PC-9 (cell line): Measurements from ENCODE around the gene ITSN2. TPM values are rescaled to one million over a fixed set of nuclear protein-coding genes. Genes with fewer than 3 reads are reported as not detected.
"Not testable (repeated sequence)": the region's sequence is repeated elsewhere in the genome, so short reads cannot be mapped to it uniquely, and the experiment has no call there.

Source experiments
- BruUV-seq: library from RNA; stranded (reverse); fragments of 400-500 nt; replicated peaks from 2 replicates; lab custom pipeline; 2021; lab: Mats Ljungman, UMichigan
- CTCF ChIA-PET: fragments of 300-600 bp; sonication (Branson Sonifier 250); formaldehyde crosslinking; loops from one replicate; lab custom pipeline; 2022; ENCODE audit warnings: antibody characterized with exemption; lab: Charles Lee
- POLR2A ChIA-PET: fragments of 300-600 bp; sonication (Branson Sonifier 250); formaldehyde crosslinking; loops from one replicate; lab custom pipeline; 2022; ENCODE audit warnings: antibody characterized with exemption; ENCODE audit not compliant: unreplicated experiment; lab: Charles Lee
- DNase-seq, 2 experiments: peaks; one replicate each; pipeline versions ENCODE4 v3.0.0 to v3.0.0-alpha.2; 2015 to 2022; ENCODE audit warnings: mixed read lengths in 1 of 2
- H2AFZ ChIP-seq: fragments of 200-600 bp; sonication (generic); 2 replicates; pipeline ENCODE4 v1.8.1; 2017; ENCODE audit warnings: antibody characterized with exemption
- H3F3A ChIP-seq: fragments of 200-600 bp; sonication (generic); 2 replicates; pipeline ENCODE4 v1.8.1; 2017; ENCODE audit warnings: antibody characterized with exemption, mild to moderate bottlenecking, low read depth; ENCODE audit not compliant: insufficient read depth
- H3K27ac ChIP-seq: fragments of 200-600 bp; sonication (generic); 2 replicates; pipeline ENCODE4 v1.6.1; 2016; ENCODE audit warnings: mixed run types
- H3K27me3 ChIP-seq: fragments of 200-600 bp; sonication (generic); 2 replicates; pipeline ENCODE4 v1.6.1; 2016; ENCODE audit warnings: low read depth, mixed run types; ENCODE audit not compliant: insufficient read depth
- H3K36me3 ChIP-seq: fragments of 200-600 bp; sonication (generic); 2 replicates; pipeline ENCODE4 v1.6.1; 2016; ENCODE audit warnings: low read depth, mixed run types
- H3K4me1 ChIP-seq: fragments of 200-600 bp; sonication (generic); replicated peaks from 2 replicates; pipeline ENCODE4 v1.6.1; 2016; ENCODE audit warnings: mixed run types; ENCODE audit not compliant: insufficient read depth
- H3K4me2 ChIP-seq: fragments of 200-600 bp; sonication (generic); 2 replicates; pipeline ENCODE4 v1.6.1; 2017; ENCODE audit warnings: mixed run types
- H3K4me3 ChIP-seq: fragments of 200-600 bp; sonication (generic); 2 replicates; pipeline ENCODE4 v1.6.1; 2016; ENCODE audit warnings: mixed run types
- H3K79me2 ChIP-seq: fragments of 200-600 bp; sonication (generic); 2 replicates; pipeline ENCODE4 v1.6.1; 2017; ENCODE audit warnings: low read depth, mixed run types
- H3K9me2 ChIP-seq: fragments of 200-600 bp; sonication (generic); 2 replicates; pipeline ENCODE4 v1.8.1; 2017; ENCODE audit warnings: mild to moderate bottlenecking; ENCODE audit not compliant: insufficient read depth
- H3K9me3 ChIP-seq: fragments of 200-600 bp; sonication (generic); 2 replicates; pipeline ENCODE4 v1.8.1; 2016; ENCODE audit warnings: low read depth; ENCODE audit not compliant: insufficient read depth
- H4K20me1 ChIP-seq: fragments of 200-600 bp; sonication (generic); 2 replicates; pipeline ENCODE4 v1.8.1; 2017; ENCODE audit not compliant: insufficient read depth
- EZH2 ChIP-seq: fragments of 200-600 bp; sonication (generic); IDR thresholded peaks from 2 replicates; pipeline ENCODE4 v1.8.0; 2017; ENCODE audit warnings: antibody characterized with exemption, low read depth
- intact Hi-C: fragments of 100-400 bp; cut with micrococcal nuclease; formaldehyde crosslinking; loops from one replicate; pipeline ENCODE4 v1.10.0; 2022; ENCODE audit not compliant: unreplicated experiment
- total RNA-seq: library from RNA; stranded (reverse); gene quantifications from 2 replicates; pipeline ENCODE4 v1.2.3, GENCODE V29; 2021
- TF ChIP-seq, protein P1 (sequence below): fragments of 200-600 bp; sonication (generic); conservative IDR thresholded peaks from 2 replicates; pipeline ENCODE4 v1.6.1; 2017; ENCODE audit warnings: mixed run types, antibody characterized with exemption, mild to moderate bottlenecking, moderate library complexity

The ITSN2 gene
- total RNA-seq, 1 experiment from 2014 or later: 28.4 TPM

DNA sequence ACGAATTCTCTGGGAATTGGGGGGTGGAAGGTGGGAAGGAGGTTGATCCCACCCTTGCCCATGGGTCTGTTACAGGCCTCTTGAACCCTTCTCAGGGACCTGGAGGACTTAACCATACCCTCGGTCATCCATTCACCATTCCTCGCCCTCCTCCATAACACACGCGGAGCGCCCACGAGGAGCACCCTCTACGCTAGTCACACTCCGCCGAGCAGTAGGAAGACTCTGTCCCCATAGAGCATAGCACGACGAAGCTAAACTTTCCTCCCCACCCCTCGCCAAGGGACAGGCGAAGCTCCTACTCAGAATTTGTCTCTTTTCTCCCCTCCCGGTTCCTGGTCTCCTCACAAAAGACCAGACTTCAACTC, 611 bp upstream of the ITSN2 start:
- Histone ChIP-seq H3K79me2 (peaks cover 36% of the 10 kb centered on the region), H3K9me2 (no peaks in the 10 kb centered on the region), H2AFZ (peak overlapping the region; percentile 98), H3K4me3 (peak overlapping the region; percentile 97), H3K9me3 (no peaks in the 10 kb centered on the region), H3F3A (peaks cover 23% of the 10 kb centered on the region; the same call in 1 of the 2 replicates), H3K36me3 (no peaks in the 10 kb centered on the region), H4K20me1 (no peaks in the 10 kb centered on the region), H3K4me2 (peak overlapping the region; percentile 82), H3K27ac (peak overlapping the region; percentile 54), H3K27me3 (no peaks in the 10 kb centered on the region), H3K4me1 (peaks cover 36% of the 10 kb centered on the region)
- ChIA-PET CTCF (interaction anchor here (0.6 kb wide), 1 partner anchor 1479 kb away, joined by 5 read pairs; no protein-coding TSS in a partner anchor), POLR2A (no interaction called here)
- TF ChIP-seq EZH2: no peak
- TF ChIP-seq, protein P1, sequence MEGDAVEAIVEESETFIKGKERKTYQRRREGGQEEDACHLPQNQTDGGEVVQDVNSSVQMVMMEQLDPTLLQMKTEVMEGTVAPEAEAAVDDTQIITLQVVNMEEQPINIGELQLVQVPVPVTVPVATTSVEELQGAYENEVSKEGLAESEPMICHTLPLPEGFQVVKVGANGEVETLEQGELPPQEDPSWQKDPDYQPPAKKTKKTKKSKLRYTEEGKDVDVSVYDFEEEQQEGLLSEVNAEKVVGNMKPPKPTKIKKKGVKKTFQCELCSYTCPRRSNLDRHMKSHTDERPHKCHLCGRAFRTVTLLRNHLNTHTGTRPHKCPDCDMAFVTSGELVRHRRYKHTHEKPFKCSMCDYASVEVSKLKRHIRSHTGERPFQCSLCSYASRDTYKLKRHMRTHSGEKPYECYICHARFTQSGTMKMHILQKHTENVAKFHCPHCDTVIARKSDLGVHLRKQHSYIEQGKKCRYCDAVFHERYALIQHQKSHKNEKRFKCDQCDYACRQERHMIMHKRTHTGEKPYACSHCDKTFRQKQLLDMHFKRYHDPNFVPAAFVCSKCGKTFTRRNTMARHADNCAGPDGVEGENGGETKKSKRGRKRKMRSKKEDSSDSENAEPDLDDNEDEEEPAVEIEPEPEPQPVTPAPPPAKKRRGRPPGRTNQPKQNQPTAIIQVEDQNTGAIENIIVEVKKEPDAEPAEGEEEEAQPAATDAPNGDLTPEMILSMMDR: no peak
- no peak for DNase-seq
- intact Hi-C loops: loop anchor here (1.0 to 10.0 kb wide), 2 partner anchors 126 to 277 kb away; partner anchors contain the start of gene TP53I3
- BruUV-seq: TSS peak; percentile 84

- H2AFZ ChIP-seq: peak overlapping the region; percentile 98
- H3K9me2 ChIP-seq: no peaks in the 10 kb centered on the region
- DNase-seq: peak in 1 of 2 experiments; percentile 50
- 0 out of 2 replicates have a peak, but pooled peaks cover 5% of the 10 kb centered on the region for H4K20me1 ChIP-seq
- ChIA-PET POLR2A (no interaction called here), CTCF (no interaction called here)
- H3F3A ChIP-seq: peaks cover 10% of the 10 kb centered on the region; the same call in 1 of the 2 replicates
- peak overlapping the region; percentile 82 for H3K4me2 ChIP-seq
- no peaks in the 10 kb centered on the region for H3K36me3 ChIP-seq
- H3K79me2 ChIP-seq: peaks cover 49% of the 10 kb centered on the region
- peak overlapping the region; percentile 97 for H3K4me3 ChIP-seq
- peak overlapping the region; percentile 54; the same call in 1 of the 2 replicates for H3K27ac ChIP-seq
- intact Hi-C loops: loop anchor here (1.0 to 10.0 kb wide), 2 partner anchors 125 to 275 kb away; partner anchors contain the start of gene TP53I3
- no peaks in the 10 kb centered on the region for H3K9me3 ChIP-seq
- TF ChIP-seq, protein P1: no peak
- no peak for TF ChIP-seq EZH2
- peaks cover 21% of the 10 kb centered on the region for H3K4me1 ChIP-seq
- BruUV-seq: TSS peak; percentile 39
- H3K27me3 ChIP-seq: no peaks in the 10 kb centered on the region
Measured at GRCh38 chr2:24359129-24360049, 947 bp downstream of the ITSN2 start.

GRCh38 chr2:24357767-24358166, 2.6 kb downstream of the ITSN2 start:
- BruUV-seq, H3K27me3 ChIP-seq, H3K9me2 ChIP-seq, H3K36me3 ChIP-seq, H3K4me3 ChIP-seq, intact Hi-C loops, H3K27ac ChIP-seq, DNase-seq, H2AFZ ChIP-seq, H3K9me3 ChIP-seq, POLR2A ChIA-PET, CTCF ChIA-PET, H3F3A ChIP-seq: not testable (repeated sequence)
- H3K79me2 ChIP-seq: peaks cover 64% of the 10 kb centered on the region
- peak overlapping the region; percentile 82 for H3K4me2 ChIP-seq
- peaks cover 12% of the 10 kb centered on the region; the same call in 1 of the 2 replicates for H4K20me1 ChIP-seq
- peaks cover 21% of the 10 kb centered on the region for H3K4me1 ChIP-seq

DNA sequence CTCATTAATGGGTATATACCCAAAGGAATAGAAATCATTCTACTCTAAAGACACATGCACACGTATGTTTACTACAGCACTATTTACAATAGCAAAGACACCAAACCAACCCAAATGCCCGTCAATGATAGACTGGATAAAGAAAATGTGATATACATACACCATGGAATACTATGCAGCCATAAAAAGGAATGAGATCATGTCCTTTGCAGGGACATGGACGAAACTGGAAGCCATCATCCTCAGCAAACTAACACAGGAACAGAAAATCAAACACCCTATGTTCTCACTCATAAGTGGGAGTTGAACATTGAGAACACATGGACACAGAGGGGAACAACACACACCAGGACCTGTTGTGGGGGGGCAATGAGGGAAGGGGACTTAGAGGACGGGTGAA, 3.2 kb downstream of the ITSN2 start:
- H4K20me1 ChIP-seq: peaks cover 12% of the 10 kb centered on the region; the same call in 1 of the 2 replicates
- H3K9me3 ChIP-seq, H3K36me3 ChIP-seq, DNase-seq, BruUV-seq, H3K4me3 ChIP-seq, intact Hi-C loops, H3K27me3 ChIP-seq, H3F3A ChIP-seq, H3K4me2 ChIP-seq, H2AFZ ChIP-seq, H3K9me2 ChIP-seq, CTCF ChIA-PET, H3K27ac ChIP-seq, POLR2A ChIA-PET: not testable (repeated sequence)
- peaks cover 70% of the 10 kb centered on the region for H3K79me2 ChIP-seq
- peaks cover 21% of the 10 kb centered on the region for H3K4me1 ChIP-seq
